Ascending aorta (tissue), 2 donors: Measurements from ENCODE around the gene OCA2. TPM values are rescaled to one million over a fixed set of nuclear protein-coding genes. Genes with fewer than 3 reads are reported as not detected.

Experiments
- DNase-seq, 2 donors: peaks; one replicate each; pipeline ENCODE4 v3.0.0-alpha.2; 2019; ENCODE audit warnings: low spot score in 2 of 2
- H3K27ac ChIP-seq, 2 donors: fragments of 200-600 bp; sonication (generic); one replicate each; pipeline ENCODE4 v1.5.1; 2016 to 2017; ENCODE audit warnings: mild to moderate bottlenecking in 1 of 2
- H3K27me3 ChIP-seq: fragments of 200-600 bp; sonication (generic); one replicate; pipeline ENCODE4 v1.5.1; 2017
- H3K36me3 ChIP-seq, 2 donors: fragments of 200-600 bp; sonication (generic); one replicate each; pipeline ENCODE4 v1.5.1; 2016
- H3K4me1 ChIP-seq, 2 donors: fragments of 200-600 bp; sonication (generic); one replicate each; pipeline ENCODE4 v1.5.1; 2016 to 2017; ENCODE audit warnings: mild to moderate bottlenecking in 1 of 2
- H3K4me3 ChIP-seq, 2 donors: fragments of 200-600 bp; sonication (generic); one replicate each; pipeline ENCODE4 v1.5.1; 2016 to 2017; ENCODE audit warnings: mild to moderate bottlenecking in 1 of 2
- H3K9me3 ChIP-seq, 2 donors: fragments of 200-600 bp; sonication (generic); one replicate each; pipeline ENCODE4 v1.5.1; 2016
- intact Hi-C: fragments of 100-400 bp; cut with DNase I; formaldehyde crosslinking; loops from one replicate; pipeline ENCODE4 v1.15.1; 2023
- total RNA-seq: library from RNA; depleted of rRNA; stranded (reverse); fragments of >200 nt; gene quantifications from one replicate; pipeline ENCODE4 v1.1.0, GENCODE V29; 2016
- TF ChIP-seq, protein P1 (sequence below), 3 experiments: fragments of 200-600 bp in 2 of 3; fragments of 450-650 bp in 1 of 3; sonication (generic) in 2 of 3; IDR thresholded peaks; one replicate each; pipeline ENCODE4 v1.5.1; 2016 to 2019; ENCODE audit warnings: antibody characterized with exemption in 3 of 3, mild to moderate bottlenecking in 1 of 3, moderate library complexity in 1 of 3

The OCA2 gene
- total RNA-seq, 1 donor from 2014 or later: 1.2 TPM

GRCh38 chr15:27894645-27895044 lies 204.5 kb downstream of the OCA2 start:
- Histone ChIP-seq H3K9me3 (peaks cover 2 to 50% of the 10 kb centered on the region in 2 donors), H3K4me3 (no peak overlapping the region), H3K27me3 (no peaks in the 10 kb centered on the region), H3K4me1 (no peaks in the 10 kb centered on the region), H3K27ac (no peak overlapping the region), H3K36me3 (no peaks in the 10 kb centered on the region)
- intact Hi-C loops: no loop called here
- TF ChIP-seq, protein P1, sequence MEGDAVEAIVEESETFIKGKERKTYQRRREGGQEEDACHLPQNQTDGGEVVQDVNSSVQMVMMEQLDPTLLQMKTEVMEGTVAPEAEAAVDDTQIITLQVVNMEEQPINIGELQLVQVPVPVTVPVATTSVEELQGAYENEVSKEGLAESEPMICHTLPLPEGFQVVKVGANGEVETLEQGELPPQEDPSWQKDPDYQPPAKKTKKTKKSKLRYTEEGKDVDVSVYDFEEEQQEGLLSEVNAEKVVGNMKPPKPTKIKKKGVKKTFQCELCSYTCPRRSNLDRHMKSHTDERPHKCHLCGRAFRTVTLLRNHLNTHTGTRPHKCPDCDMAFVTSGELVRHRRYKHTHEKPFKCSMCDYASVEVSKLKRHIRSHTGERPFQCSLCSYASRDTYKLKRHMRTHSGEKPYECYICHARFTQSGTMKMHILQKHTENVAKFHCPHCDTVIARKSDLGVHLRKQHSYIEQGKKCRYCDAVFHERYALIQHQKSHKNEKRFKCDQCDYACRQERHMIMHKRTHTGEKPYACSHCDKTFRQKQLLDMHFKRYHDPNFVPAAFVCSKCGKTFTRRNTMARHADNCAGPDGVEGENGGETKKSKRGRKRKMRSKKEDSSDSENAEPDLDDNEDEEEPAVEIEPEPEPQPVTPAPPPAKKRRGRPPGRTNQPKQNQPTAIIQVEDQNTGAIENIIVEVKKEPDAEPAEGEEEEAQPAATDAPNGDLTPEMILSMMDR (IDR thresholded peaks at IDR 0.05): no peak
- no peak for DNase-seq

DNA sequence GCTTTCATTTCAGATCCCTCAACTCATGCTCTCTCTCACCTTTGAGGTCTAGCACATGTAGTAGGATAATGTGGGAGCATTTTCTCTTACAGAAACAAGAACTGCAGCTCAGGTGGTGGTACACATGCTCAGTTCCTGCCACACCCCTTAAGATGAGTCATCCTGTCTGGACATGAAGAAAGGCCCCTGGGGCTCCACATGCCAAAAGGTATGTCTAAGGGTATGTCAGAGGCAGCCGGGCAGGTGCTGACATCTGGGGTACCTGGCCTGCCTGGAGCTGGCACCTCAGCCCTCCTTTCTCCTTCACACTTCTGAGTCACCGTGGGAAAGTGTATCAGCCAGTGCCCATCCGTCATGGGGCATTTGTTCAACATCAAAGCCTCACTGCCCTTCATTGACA lies 209.9 kb downstream of the OCA2 start:
- DNase-seq: no peak
- TF ChIP-seq, protein P1 (IDR thresholded peaks at IDR 0.05): no peak
- H3K36me3 ChIP-seq: no peaks in the 10 kb centered on the region
- no peaks in the 10 kb centered on the region for H3K4me1 ChIP-seq
- H3K27me3 ChIP-seq: no peaks in the 10 kb centered on the region
- intact Hi-C loops: no loop called here
- H3K4me3 ChIP-seq: no peak overlapping the region
- no peak overlapping the region for H3K27ac ChIP-seq
- H3K9me3 ChIP-seq: peaks cover 5 to 37% of the 10 kb centered on the region in 2 donors

- intact Hi-C loops: no loop called here
- H3K4me3 ChIP-seq: no peak overlapping the region
- DNase-seq: no peak
- TF ChIP-seq, protein P1 (IDR thresholded peaks at IDR 0.05): no peak
- H3K9me3 ChIP-seq: peaks cover 5 to 15% of the 10 kb centered on the region in 2 donors
- no peak overlapping the region for H3K27ac ChIP-seq
- no peaks in the 10 kb centered on the region for H3K27me3 ChIP-seq
- H3K4me1 ChIP-seq: no peaks in the 10 kb centered on the region
- H3K36me3 ChIP-seq: no peaks in the 10 kb centered on the region
These were observed 213.9 kb downstream of the OCA2 start for GRCh38 chr15:27885201-27885600.

GRCh38 chr15:27884726-27885125 lies 214.4 kb downstream of the OCA2 start:
- no peaks in the 10 kb centered on the region for H3K27me3 ChIP-seq
- no peak overlapping the region for H3K27ac ChIP-seq
- no peaks in the 10 kb centered on the region for H3K36me3 ChIP-seq
- H3K9me3 ChIP-seq: peaks cover 4 to 14% of the 10 kb centered on the region in 2 donors
- TF ChIP-seq, protein P1 (IDR thresholded peaks at IDR 0.05): no peak
- intact Hi-C loops: no loop called here
- no peak for DNase-seq
- no peaks in the 10 kb centered on the region for H3K4me1 ChIP-seq
- H3K4me3 ChIP-seq: no peak overlapping the region

DNA sequence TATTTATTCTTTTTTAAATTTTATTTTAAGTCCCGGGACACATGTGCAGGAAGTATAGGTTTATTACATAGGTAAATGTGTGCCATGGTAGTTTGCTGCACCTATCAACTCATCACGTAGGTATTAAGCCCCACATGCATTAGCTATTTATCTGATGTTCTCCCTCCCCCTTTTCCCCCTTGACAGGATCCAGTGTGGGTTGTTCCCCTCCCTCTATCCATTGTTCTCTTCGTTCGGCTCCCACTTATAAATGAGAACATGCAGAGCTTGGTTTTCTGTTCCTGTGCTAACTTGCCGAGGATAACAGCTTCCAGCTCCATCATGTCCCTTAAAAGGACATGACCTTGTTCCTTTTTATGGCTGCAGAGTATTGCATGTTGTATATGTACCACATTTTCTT lies 220.3 kb downstream of the OCA2 start:
- intact Hi-C loops: no loop called here
- TF ChIP-seq, protein P1 (IDR thresholded peaks at IDR 0.05): no peak
- H3K9me3 ChIP-seq: peaks cover 0 to 7% of the 10 kb centered on the region in 2 donors
- no peak overlapping the region for H3K4me3 ChIP-seq
- no peak overlapping the region for H3K27ac ChIP-seq
- no peaks in the 10 kb centered on the region for H3K4me1 ChIP-seq
- no peaks in the 10 kb centered on the region for H3K27me3 ChIP-seq
- no peaks in the 10 kb centered on the region for H3K36me3 ChIP-seq
- DNase-seq: no peak

DNA sequence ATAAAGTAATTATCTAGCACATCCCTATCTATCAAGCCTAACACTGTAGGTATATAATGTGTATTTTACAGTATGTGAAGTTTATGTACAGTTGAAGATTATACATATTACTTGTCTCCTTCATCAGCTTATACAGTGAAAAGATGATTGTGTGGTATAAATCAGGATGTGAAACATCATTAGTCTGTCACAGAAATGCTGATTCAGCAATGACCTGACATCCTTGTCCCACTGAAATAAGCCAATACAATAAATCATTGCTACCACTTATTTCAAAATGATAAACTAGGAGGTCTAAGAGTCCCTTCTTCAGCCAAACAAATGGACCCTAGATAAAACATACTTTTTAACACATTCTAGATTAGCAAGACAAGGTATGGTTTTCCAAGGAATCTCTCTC lies 225.3 kb downstream of the OCA2 start:
- no peak overlapping the region for H3K27ac ChIP-seq
- H3K27me3 ChIP-seq: no peaks in the 10 kb centered on the region
- H3K4me1 ChIP-seq: no peaks in the 10 kb centered on the region
- intact Hi-C loops: no loop called here
- DNase-seq: no peak
- no peaks in the 10 kb centered on the region for H3K9me3 ChIP-seq
- H3K36me3 ChIP-seq: no peaks in the 10 kb centered on the region
- TF ChIP-seq, protein P1 (IDR thresholded peaks at IDR 0.05): no peak
- H3K4me3 ChIP-seq: no peak overlapping the region
